Measurements from ENCODE around the gene VLDLR. TPM values are rescaled to one million over a fixed set of nuclear protein-coding genes. Genes with fewer than 3 reads are reported as not detected.
A peak's percentile ranks its signal among the peaks of the same experiment; 100 is the strongest.

Gene VLDLR
- total RNA-seq, 1 donor from 2014 or later, result 106 TPM

DNA sequence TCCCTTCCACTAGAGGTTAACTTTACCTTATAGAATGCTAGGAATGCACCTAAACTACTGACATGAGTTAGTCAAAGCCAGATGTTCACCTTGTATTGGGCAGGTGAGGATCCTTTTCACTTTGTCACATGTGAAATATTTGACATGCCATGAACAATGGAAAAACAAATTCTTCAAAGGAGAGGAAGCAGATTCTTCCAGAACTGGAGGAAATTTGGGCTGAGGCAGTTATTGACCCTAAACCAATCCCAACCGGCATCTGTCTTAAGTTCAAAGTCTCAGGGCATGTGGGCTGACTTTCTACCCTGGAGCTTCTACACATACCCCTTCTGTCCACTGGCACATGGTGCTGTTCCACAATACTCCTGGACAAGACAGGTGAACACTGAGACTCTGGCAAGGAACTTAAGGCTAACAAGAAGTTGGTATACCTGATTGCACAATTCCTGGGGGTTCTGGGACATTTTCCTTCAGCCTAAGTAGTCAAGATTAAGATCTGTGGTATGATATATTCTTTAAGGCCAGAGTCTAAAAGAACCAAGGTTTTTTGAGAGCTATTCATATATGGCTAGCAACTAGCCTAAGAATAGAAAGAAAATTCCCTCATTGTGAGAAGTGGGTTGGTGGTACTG is 2.6 kb downstream of the VLDLR start:
- Mint-ChIP-seq H3K4me1 (ENCODE audit: low read depth) (peaks cover 43% of the 10 kb centered on the region), H3K27me3 (ENCODE audit: low read depth) (no peaks in the 10 kb centered on the region), H3K4me3 (ENCODE audit: unreplicated experiment) (peak overlapping the region; percentile 92), H3K9me3 (ENCODE audit: low read depth) (no peaks in the 10 kb centered on the region), H3K36me3 (ENCODE audit: low read depth) (no peaks in the 10 kb centered on the region), H3K27ac (ENCODE audit: unreplicated experiment) (peak overlapping the region; percentile 94)
- no peak for TF ChIP-seq CTCF (IDR thresholded peaks at IDR 0.05)
- DNase-seq (ENCODE audit: low spot score), result no peak

- H3K36me3 Mint-ChIP-seq (ENCODE audit: low read depth), result no peaks in the 10 kb centered on the region
- H3K27me3 Mint-ChIP-seq (ENCODE audit: low read depth), result no peaks in the 10 kb centered on the region
- no peak overlapping the region for H3K27ac Mint-ChIP-seq (ENCODE audit: unreplicated experiment)
- DNase-seq (ENCODE audit: low spot score), result no peak
- no peak overlapping the region for H3K4me3 Mint-ChIP-seq (ENCODE audit: unreplicated experiment)
- TF ChIP-seq CTCF (IDR thresholded peaks at IDR 0.05), result peak; percentile 49
- no peaks in the 10 kb centered on the region for H3K9me3 Mint-ChIP-seq (ENCODE audit: low read depth)
- H3K4me1 Mint-ChIP-seq (ENCODE audit: low read depth), result peaks cover 43% of the 10 kb centered on the region
These were observed 3.8 kb downstream of the VLDLR start for GRCh38 chr9:2625427-2625826.

DNA sequence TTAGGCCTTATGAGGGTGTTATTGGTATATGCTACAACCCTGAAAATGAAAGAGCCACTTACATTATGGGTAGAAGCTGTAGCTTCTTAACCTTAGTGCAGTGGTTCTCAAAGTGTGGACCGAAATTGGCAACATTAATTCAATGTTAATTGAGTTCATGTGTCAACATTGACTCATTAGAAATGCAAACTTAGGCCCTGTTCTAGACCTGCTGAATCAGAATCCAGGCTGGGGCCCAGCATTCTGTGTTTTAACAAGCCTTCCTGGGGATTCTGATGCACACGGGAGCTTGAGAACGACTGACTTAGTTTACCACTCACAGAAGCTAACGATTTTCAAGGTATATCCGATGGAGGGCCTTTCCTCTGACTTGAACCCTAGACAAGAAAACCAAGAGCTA is 7.3 kb downstream of the VLDLR start:
- Mint-ChIP-seq H3K4me1 (ENCODE audit: low read depth) (peaks cover 43% of the 10 kb centered on the region), H3K4me3 (ENCODE audit: unreplicated experiment) (no peak overlapping the region), H3K36me3 (ENCODE audit: low read depth) (no peaks in the 10 kb centered on the region), H3K9me3 (ENCODE audit: low read depth) (no peaks in the 10 kb centered on the region), H3K27ac (ENCODE audit: unreplicated experiment) (no peak overlapping the region), H3K27me3 (ENCODE audit: low read depth) (no peaks in the 10 kb centered on the region)
- no peak for TF ChIP-seq CTCF (IDR thresholded peaks at IDR 0.05)
- DNase-seq (ENCODE audit: low spot score), result no peak

DNA sequence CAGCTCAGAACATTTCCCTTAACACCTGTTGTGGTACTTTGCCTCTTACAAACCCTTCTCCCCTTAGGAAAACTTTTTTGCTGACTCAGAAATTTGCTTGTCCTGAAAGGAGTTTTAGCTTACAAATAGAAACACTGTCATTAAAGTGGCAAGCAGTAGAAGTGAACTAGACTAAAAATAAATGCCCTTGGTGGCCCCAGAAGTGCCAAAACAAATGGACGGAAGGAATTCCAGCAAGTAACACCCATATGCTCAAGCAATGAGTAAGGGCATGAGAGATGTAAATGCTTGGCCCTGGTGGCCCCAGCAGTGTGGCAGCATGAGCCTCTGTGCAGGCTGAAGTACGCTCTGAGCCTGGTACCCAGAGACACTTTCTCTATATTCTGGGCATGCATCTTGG is 8.6 kb downstream of the VLDLR start:
- no peaks in the 10 kb centered on the region for H3K27me3 Mint-ChIP-seq (ENCODE audit: low read depth)
- H3K4me3 Mint-ChIP-seq (ENCODE audit: unreplicated experiment), result no peak overlapping the region
- no peaks in the 10 kb centered on the region for H3K9me3 Mint-ChIP-seq (ENCODE audit: low read depth)
- H3K36me3 Mint-ChIP-seq (ENCODE audit: low read depth), result no peaks in the 10 kb centered on the region
- TF ChIP-seq CTCF (IDR thresholded peaks at IDR 0.05), result no peak
- DNase-seq (ENCODE audit: low spot score), result no peak
- H3K4me1 Mint-ChIP-seq (ENCODE audit: low read depth), result peaks cover 37% of the 10 kb centered on the region
- no peak overlapping the region for H3K27ac Mint-ChIP-seq (ENCODE audit: unreplicated experiment)

- Mint-ChIP-seq H3K27me3 (ENCODE audit: low read depth) (no peaks in the 10 kb centered on the region), H3K36me3 (ENCODE audit: low read depth) (peaks cover 5% of the 10 kb centered on the region), H3K4me3 (ENCODE audit: unreplicated experiment) (no peak overlapping the region), H3K9me3 (ENCODE audit: low read depth) (no peaks in the 10 kb centered on the region), H3K27ac (ENCODE audit: unreplicated experiment) (no peak overlapping the region), H3K4me1 (ENCODE audit: low read depth) (peaks cover 34% of the 10 kb centered on the region)
- no peak for TF ChIP-seq CTCF (IDR thresholded peaks at IDR 0.05)
- DNase-seq (ENCODE audit: low spot score), result no peak
These were observed 9.7 kb downstream of the VLDLR start for GRCh38 chr9:2631263-2631662.

Measured in chondrocyte (in vitro differentiated cells).